ENCODE results near the gene SEMA5A. TPM values are rescaled to one million over a fixed set of nuclear protein-coding genes. Genes with fewer than 3 reads are reported as not detected.

Gene SEMA5A
- total RNA-seq, 1 experiment from 2014 or later, result 34.3 TPM

GRCh38 chr5:9045946-9046345, 499.9 kb downstream of the SEMA5A start:
- no peaks in the 10 kb centered on the region for H3K27me3 Mint-ChIP-seq (ENCODE audit: insufficient read depth, unreplicated experiment)
- DNase-seq, result no peak
- H3K27ac Mint-ChIP-seq (ENCODE audit: unreplicated experiment), result no peak overlapping the region
- ChIA-PET CTCF (no interaction called here), POLR2A (no interaction called here)
- H3K4me1 Mint-ChIP-seq (ENCODE audit: low read depth, unreplicated experiment), result no peaks in the 10 kb centered on the region
- no peak overlapping the region for H3K4me3 Mint-ChIP-seq (ENCODE audit: unreplicated experiment)
- Histone ChIP-seq H3K9me3 (no peaks in the 10 kb centered on the region), H3K27me3 (replicated peaks; ENCODE audit: control insufficient read depth, insufficient read depth, low read length) (no peaks in the 10 kb centered on the region), H3K4me1 (no peaks in the 10 kb centered on the region), H3K36me3 (ENCODE audit: control insufficient read depth, insufficient read depth, low read length) (no peaks in the 10 kb centered on the region), H3K4me3 (ENCODE audit: low read depth, low read length) (no peak overlapping the region)
- intact Hi-C loops (cut with micrococcal nuclease; ENCODE audit: unreplicated experiment), result no loop called here
- H3K36me3 Mint-ChIP-seq (ENCODE audit: insufficient read depth, unreplicated experiment), result peaks cover 10% of the 10 kb centered on the region
- TF ChIP-seq CTCF (IDR thresholded peaks at IDR 0.05; ENCODE audit: insufficient read depth in 1 of 2, low read depth in 1 of 2, low read length in 1 of 2, severe bottlenecking in 1 of 2, unreplicated experiment in 1 of 2), result no peak
- no peaks in the 10 kb centered on the region for H3K9me3 Mint-ChIP-seq (ENCODE audit: unreplicated experiment)
- no TSS peak for BruUV-seq (replicated peaks)

GRCh38 chr5:9042241-9042640, 503.6 kb downstream of the SEMA5A start:
- ChIA-PET CTCF (no interaction called here), POLR2A (no interaction called here)
- Mint-ChIP-seq H3K4me1 (ENCODE audit: low read depth, unreplicated experiment) (no peaks in the 10 kb centered on the region), H3K27ac (ENCODE audit: unreplicated experiment) (no peak overlapping the region), H3K9me3 (ENCODE audit: unreplicated experiment) (no peaks in the 10 kb centered on the region), H3K36me3 (ENCODE audit: insufficient read depth, unreplicated experiment) (peaks cover 17% of the 10 kb centered on the region), H3K27me3 (ENCODE audit: insufficient read depth, unreplicated experiment) (no peaks in the 10 kb centered on the region), H3K4me3 (ENCODE audit: unreplicated experiment) (no peak overlapping the region)
- intact Hi-C loops (cut with micrococcal nuclease; ENCODE audit: unreplicated experiment), result no loop called here
- Histone ChIP-seq H3K36me3 (ENCODE audit: control insufficient read depth, insufficient read depth, low read length) (no peaks in the 10 kb centered on the region), H3K4me3 (ENCODE audit: low read depth, low read length) (no peak overlapping the region), H3K27me3 (replicated peaks; ENCODE audit: control insufficient read depth, insufficient read depth, low read length) (no peaks in the 10 kb centered on the region), H3K4me1 (no peaks in the 10 kb centered on the region), H3K9me3 (no peaks in the 10 kb centered on the region)
- no peak for DNase-seq
- no TSS peak for BruUV-seq (replicated peaks)
- no peak for TF ChIP-seq CTCF (IDR thresholded peaks at IDR 0.05; ENCODE audit: insufficient read depth in 1 of 2, low read depth in 1 of 2, low read length in 1 of 2, severe bottlenecking in 1 of 2, unreplicated experiment in 1 of 2)

GRCh38 chr5:9040475-9040874, 505.4 kb downstream of the SEMA5A start:
- no peak overlapping the region for H3K27ac Mint-ChIP-seq (ENCODE audit: unreplicated experiment)
- no peak for TF ChIP-seq CTCF (IDR thresholded peaks at IDR 0.05; ENCODE audit: insufficient read depth in 1 of 2, low read depth in 1 of 2, low read length in 1 of 2, severe bottlenecking in 1 of 2, unreplicated experiment in 1 of 2)

More at GRCh38 chr5:9040475-9040874, 505.4 kb downstream of the SEMA5A start:
- ChIA-PET POLR2A (no interaction called here), CTCF (no interaction called here)
- Mint-ChIP-seq H3K4me1 (ENCODE audit: low read depth, unreplicated experiment) (no peaks in the 10 kb centered on the region), H3K27me3 (ENCODE audit: insufficient read depth, unreplicated experiment) (no peaks in the 10 kb centered on the region), H3K36me3 (ENCODE audit: insufficient read depth, unreplicated experiment) (peaks cover 17% of the 10 kb centered on the region), H3K9me3 (ENCODE audit: unreplicated experiment) (no peaks in the 10 kb centered on the region), H3K4me3 (ENCODE audit: unreplicated experiment) (no peak overlapping the region)
- Histone ChIP-seq H3K4me3 (ENCODE audit: low read depth, low read length) (no peak overlapping the region), H3K27me3 (replicated peaks; ENCODE audit: control insufficient read depth, insufficient read depth, low read length) (no peaks in the 10 kb centered on the region), H3K36me3 (ENCODE audit: control insufficient read depth, insufficient read depth, low read length) (no peaks in the 10 kb centered on the region), H3K9me3 (no peaks in the 10 kb centered on the region), H3K4me1 (no peaks in the 10 kb centered on the region)
- no TSS peak for BruUV-seq (replicated peaks)
- intact Hi-C loops (cut with micrococcal nuclease; ENCODE audit: unreplicated experiment), result no loop called here
- DNase-seq, result no peak
